Measurements from ENCODE around the gene GMDS.
"Not testable (repeated sequence)": the region's sequence is repeated elsewhere in the genome, so short reads cannot be mapped to it uniquely, and the experiment has no call there.

Gene GMDS

GRCh38 chr6:1850840-1851157 lies 394.6 kb downstream of the GMDS start:
- DNase-seq (ENCODE audit: low read depth, low spot score) = no peak
- Histone ChIP-seq H3K4me1 (ENCODE audit: control insufficient read depth, insufficient read depth, low read length) (no peaks in the 10 kb centered on the region), H3K27me3 (ENCODE audit: control insufficient read depth, insufficient read depth, low read length) (no peaks in the 10 kb centered on the region), H3K9me3 (ENCODE audit: control insufficient read depth, insufficient read depth, low read length) (no peaks in the 10 kb centered on the region), H3K27ac (ENCODE audit: low read length) (no peak overlapping the region), H3K36me3 (ENCODE audit: control insufficient read depth, insufficient read depth, low read length) (no peaks in the 10 kb centered on the region; the same call in 1 of the 2 replicates), H3K4me3 (ENCODE audit: low read length) (no peak overlapping the region)
- WGBS (ENCODE audit: insufficient coverage, insufficient read length) = no CpG with 5 or more reads among the region's 7 CpGs

DNA sequence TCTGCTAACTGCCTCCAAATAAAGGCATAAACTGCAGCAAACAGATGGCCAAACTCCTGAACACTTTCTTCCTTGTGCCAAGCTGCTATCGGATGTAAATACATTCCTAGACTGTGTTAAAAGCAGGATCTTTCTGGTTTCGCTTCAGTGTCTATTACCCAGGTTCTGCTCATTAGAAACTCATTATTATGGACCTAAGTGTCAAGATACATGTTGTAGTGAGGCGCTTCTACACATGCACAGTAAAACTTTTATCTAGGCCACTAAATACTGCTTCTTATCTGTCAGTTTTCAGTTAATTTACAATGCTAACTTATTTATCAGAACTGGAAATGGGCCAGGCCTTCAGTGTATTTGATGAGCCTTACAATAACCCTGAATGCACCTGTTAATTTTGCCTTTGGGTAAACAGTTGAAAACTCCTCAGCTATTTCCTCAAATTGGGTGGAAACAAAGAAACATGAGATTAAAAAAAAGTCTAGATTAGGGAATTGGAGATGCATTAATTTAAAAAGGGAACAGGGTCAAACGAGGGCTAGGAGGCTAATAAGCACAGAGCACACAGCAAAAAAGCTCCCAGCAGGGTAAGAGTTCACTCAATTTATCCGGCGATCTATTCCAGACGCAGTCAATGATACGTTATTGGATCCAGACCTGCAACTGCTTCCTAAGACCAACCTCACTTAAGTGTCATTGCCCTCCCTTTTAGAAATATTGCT lies 395.1 kb downstream of the GMDS start:
- Histone ChIP-seq H3K36me3 (ENCODE audit: control insufficient read depth, insufficient read depth, low read length) (no peaks in the 10 kb centered on the region; the same call in 1 of the 2 replicates), H3K27me3 (ENCODE audit: control insufficient read depth, insufficient read depth, low read length) (no peaks in the 10 kb centered on the region), H3K4me1 (ENCODE audit: control insufficient read depth, insufficient read depth, low read length) (no peaks in the 10 kb centered on the region), H3K27ac (ENCODE audit: low read length) (no peak overlapping the region), H3K4me3 (ENCODE audit: low read length) (no peak overlapping the region), H3K9me3 (ENCODE audit: control insufficient read depth, insufficient read depth, low read length) (no peaks in the 10 kb centered on the region)
- DNase-seq (ENCODE audit: low read depth, low spot score) = no peak
- WGBS (ENCODE audit: insufficient coverage, insufficient read length) = no CpG with 5 or more reads among the region's 8 CpGs

DNA sequence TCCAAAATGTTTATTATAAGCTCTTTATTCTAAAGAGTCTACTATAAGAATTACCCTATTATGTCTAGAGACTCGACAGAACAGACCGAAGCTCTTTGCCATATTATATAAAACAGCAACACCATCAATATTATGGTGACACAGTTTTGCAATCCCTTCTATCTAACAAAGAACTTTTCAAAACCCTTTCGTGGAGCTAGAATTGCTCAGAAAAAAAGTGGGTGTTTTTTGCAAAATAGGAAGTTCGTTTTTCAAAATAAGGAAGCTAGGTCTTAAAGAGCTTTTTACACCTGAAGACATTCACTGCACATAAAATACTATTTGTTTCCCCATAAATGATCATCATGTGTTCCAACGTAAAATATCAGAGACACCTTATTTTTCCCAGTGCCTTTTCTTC lies 395.7 kb downstream of the GMDS start:
- Histone ChIP-seq H3K4me3 (ENCODE audit: low read length) (no peak overlapping the region), H3K27ac (ENCODE audit: low read length) (no peak overlapping the region), H3K4me1 (ENCODE audit: control insufficient read depth, insufficient read depth, low read length) (no peaks in the 10 kb centered on the region), H3K27me3 (ENCODE audit: control insufficient read depth, insufficient read depth, low read length) (no peaks in the 10 kb centered on the region), H3K36me3 (ENCODE audit: control insufficient read depth, insufficient read depth, low read length) (no peaks in the 10 kb centered on the region; the same call in 1 of the 2 replicates), H3K9me3 (ENCODE audit: control insufficient read depth, insufficient read depth, low read length) (no peaks in the 10 kb centered on the region)
- WGBS (ENCODE audit: insufficient coverage, insufficient read length) = no CpG with 5 or more reads among the region's 5 CpGs
- no peak for DNase-seq (ENCODE audit: low read depth, low spot score)

- no peak for DNase-seq (ENCODE audit: low read depth, low spot score)
- Histone ChIP-seq H3K9me3 (ENCODE audit: control insufficient read depth, insufficient read depth, low read length) (no peaks in the 10 kb centered on the region), H3K27me3 (ENCODE audit: control insufficient read depth, insufficient read depth, low read length) (no peaks in the 10 kb centered on the region), H3K4me1 (ENCODE audit: control insufficient read depth, insufficient read depth, low read length) (no peaks in the 10 kb centered on the region), H3K4me3 (ENCODE audit: low read length) (no peak overlapping the region), H3K27ac (ENCODE audit: low read length) (no peak overlapping the region), H3K36me3 (ENCODE audit: control insufficient read depth, insufficient read depth, low read length) (no peaks in the 10 kb centered on the region; the same call in 1 of the 2 replicates)
- WGBS (ENCODE audit: insufficient coverage, insufficient read length) = no CpG with 5 or more reads among the region's 1 CpG
These were observed 396.7 kb downstream of the GMDS start for GRCh38 chr6:1848752-1849151.

DNA sequence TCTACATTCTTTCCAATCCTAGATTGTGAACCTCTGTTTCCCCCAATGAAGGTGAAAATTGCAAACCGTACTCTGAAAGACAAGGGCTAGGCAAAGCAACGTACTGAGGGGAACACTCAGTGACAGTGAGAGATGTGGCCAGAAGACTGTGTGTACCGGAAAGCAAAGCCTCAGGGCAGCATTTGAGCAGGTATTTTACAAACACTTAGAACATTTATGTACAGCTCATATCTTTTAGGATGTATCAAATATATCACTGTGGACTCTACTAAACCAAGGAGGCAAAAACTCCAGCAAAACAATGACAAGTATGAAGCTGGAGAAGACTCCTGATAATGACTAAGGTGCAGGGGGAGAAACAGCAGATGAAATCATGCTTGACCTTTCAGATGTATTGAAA lies 398.8 kb downstream of the GMDS start:
- Histone ChIP-seq H3K27me3 (ENCODE audit: control insufficient read depth, insufficient read depth, low read length) (no peaks in the 10 kb centered on the region), H3K4me3 (ENCODE audit: low read length) (no peak overlapping the region), H3K36me3 (ENCODE audit: control insufficient read depth, insufficient read depth, low read length) (no peaks in the 10 kb centered on the region; the same call in 1 of the 2 replicates), H3K4me1 (ENCODE audit: control insufficient read depth, insufficient read depth, low read length) (no peaks in the 10 kb centered on the region), H3K27ac (ENCODE audit: low read length) (no peak overlapping the region), H3K9me3 (ENCODE audit: control insufficient read depth, insufficient read depth, low read length) (no peaks in the 10 kb centered on the region)
- DNase-seq (ENCODE audit: low read depth, low spot score) = no peak
- WGBS (ENCODE audit: insufficient coverage, insufficient read length) = no CpG with 5 or more reads among the region's 3 CpGs

DNA sequence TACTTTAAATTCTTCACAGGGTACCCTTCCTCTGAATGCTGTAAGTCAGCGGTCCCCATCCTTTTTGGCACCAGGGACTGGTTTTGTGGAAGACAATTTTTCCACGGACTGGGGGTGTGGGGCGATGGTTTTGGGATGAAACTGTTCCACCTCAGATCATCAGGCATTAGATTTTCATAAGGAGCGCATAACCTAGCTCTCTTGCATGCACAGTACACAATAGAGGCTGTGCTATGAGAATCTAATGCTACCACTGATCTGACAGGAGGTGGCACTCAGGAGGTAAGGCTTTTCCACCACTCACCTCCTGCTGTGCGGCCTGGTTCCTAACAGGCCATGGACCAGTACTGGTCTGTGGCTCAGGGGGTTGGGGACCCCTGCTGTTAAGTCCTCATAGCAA lies 399.9 kb downstream of the GMDS start:
- H3K36me3 ChIP-seq (ENCODE audit: control insufficient read depth, insufficient read depth, low read length); H3K27ac ChIP-seq (ENCODE audit: low read length); H3K4me3 ChIP-seq (ENCODE audit: low read length); H3K9me3 ChIP-seq (ENCODE audit: control insufficient read depth, insufficient read depth, low read length); DNase-seq (ENCODE audit: low read depth, low spot score); H3K27me3 ChIP-seq (ENCODE audit: control insufficient read depth, insufficient read depth, low read length); H3K4me1 ChIP-seq (ENCODE audit: control insufficient read depth, insufficient read depth, low read length): not testable (repeated sequence)
- WGBS (ENCODE audit: insufficient coverage, insufficient read length) = no CpG with 5 or more reads among the region's 5 CpGs

DNA sequence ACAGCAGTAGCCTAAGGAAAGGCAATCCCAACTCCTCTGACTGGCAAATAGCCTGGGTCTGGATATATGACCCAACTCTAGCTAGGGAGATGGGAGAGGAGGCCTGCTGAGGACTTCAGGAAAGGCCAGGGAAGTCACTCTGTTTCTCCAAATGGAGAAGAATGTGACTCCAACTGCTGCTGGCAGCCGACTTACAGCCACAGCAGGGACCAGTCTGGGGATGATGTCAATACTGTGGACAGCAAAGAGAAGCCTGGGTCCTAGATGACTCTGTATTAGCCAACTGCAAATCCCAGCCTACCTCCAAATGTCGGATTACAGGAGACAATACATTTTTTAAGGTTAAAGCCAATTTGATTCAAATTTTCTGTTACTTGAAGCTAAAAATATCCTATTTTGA lies 403.1 kb downstream of the GMDS start:
- no peak overlapping the region for H3K4me3 ChIP-seq (ENCODE audit: low read length)
- H3K9me3 ChIP-seq (ENCODE audit: control insufficient read depth, insufficient read depth, low read length) = no peaks in the 10 kb centered on the region
- H3K4me1 ChIP-seq (ENCODE audit: control insufficient read depth, insufficient read depth, low read length) = peaks cover 3% of the 10 kb centered on the region; the same call in 1 of the 2 replicates
- no peak for DNase-seq (ENCODE audit: low read depth, low spot score)
- no peaks in the 10 kb centered on the region for H3K27me3 ChIP-seq (ENCODE audit: control insufficient read depth, insufficient read depth, low read length)
- H3K27ac ChIP-seq (ENCODE audit: low read length) = no peak overlapping the region
- H3K36me3 ChIP-seq (ENCODE audit: control insufficient read depth, insufficient read depth, low read length) = no peaks in the 10 kb centered on the region; the same call in 1 of the 2 replicates
- WGBS (ENCODE audit: insufficient coverage, insufficient read length) = no CpG with 5 or more reads among the region's 2 CpGs

DNA sequence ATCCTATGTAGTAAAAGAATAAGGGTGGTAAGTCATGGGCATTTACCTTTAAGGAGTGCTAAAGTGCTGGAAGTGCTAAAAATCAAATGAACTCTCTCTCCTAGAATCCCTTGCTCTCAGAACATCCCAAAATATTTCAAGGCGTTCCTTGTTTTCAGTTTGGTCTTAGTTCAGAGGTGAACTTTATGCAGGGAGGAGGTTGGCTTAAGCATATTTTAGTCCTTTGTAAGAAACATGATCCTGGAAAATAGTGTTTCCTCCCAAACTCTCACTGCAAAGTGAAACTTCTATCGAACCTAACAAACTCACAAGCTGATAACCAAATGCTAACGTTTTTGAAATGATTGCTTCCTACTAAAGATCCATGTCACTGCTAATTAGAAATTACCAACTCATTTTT lies 404.3 kb downstream of the GMDS start:
- WGBS (ENCODE audit: insufficient coverage, insufficient read length) = no CpG with 5 or more reads among the region's 3 CpGs
- Histone ChIP-seq H3K9me3 (ENCODE audit: control insufficient read depth, insufficient read depth, low read length) (no peaks in the 10 kb centered on the region), H3K36me3 (ENCODE audit: control insufficient read depth, insufficient read depth, low read length) (no peaks in the 10 kb centered on the region)

GRCh38 chr6:1840491-1841121 lies 404.8 kb downstream of the GMDS start:
- Histone ChIP-seq H3K4me3 (ENCODE audit: low read length) (no peak overlapping the region), H3K36me3 (ENCODE audit: control insufficient read depth, insufficient read depth, low read length) (no peaks in the 10 kb centered on the region), H3K27me3 (ENCODE audit: control insufficient read depth, insufficient read depth, low read length) (no peaks in the 10 kb centered on the region), H3K9me3 (ENCODE audit: control insufficient read depth, insufficient read depth, low read length) (no peaks in the 10 kb centered on the region), H3K4me1 (ENCODE audit: control insufficient read depth, insufficient read depth, low read length) (peaks cover 3% of the 10 kb centered on the region; the same call in 1 of the 2 replicates), H3K27ac (ENCODE audit: low read length) (no peak overlapping the region)
- no peak for DNase-seq (ENCODE audit: low read depth, low spot score)
- no CpG with 5 or more reads among the region's 13 CpGs for WGBS (ENCODE audit: insufficient coverage, insufficient read length)

More for the DNA sequence above, 404.3 kb downstream of the GMDS start:
- peaks cover 3% of the 10 kb centered on the region; the same call in 1 of the 2 replicates for H3K4me1 ChIP-seq (ENCODE audit: control insufficient read depth, insufficient read depth, low read length)
- DNase-seq (ENCODE audit: low read depth, low spot score) = no peak
- H3K27ac ChIP-seq (ENCODE audit: low read length) = no peak overlapping the region
- no peaks in the 10 kb centered on the region for H3K27me3 ChIP-seq (ENCODE audit: control insufficient read depth, insufficient read depth, low read length)
- H3K4me3 ChIP-seq (ENCODE audit: low read length) = no peak overlapping the region

- no peaks in the 10 kb centered on the region for H3K36me3 ChIP-seq (ENCODE audit: control insufficient read depth, insufficient read depth, low read length)
- no peaks in the 10 kb centered on the region for H3K9me3 ChIP-seq (ENCODE audit: control insufficient read depth, insufficient read depth, low read length)
- no peaks in the 10 kb centered on the region for H3K27me3 ChIP-seq (ENCODE audit: control insufficient read depth, insufficient read depth, low read length)
- H3K4me1 ChIP-seq (ENCODE audit: control insufficient read depth, insufficient read depth, low read length) = peaks cover 5% of the 10 kb centered on the region; the same call in 1 of the 2 replicates
- H3K27ac ChIP-seq (ENCODE audit: low read length) = no peak overlapping the region
- DNase-seq (ENCODE audit: low read depth, low spot score) = no peak
- H3K4me3 ChIP-seq (ENCODE audit: low read length) = no peak overlapping the region
These were observed 406.0 kb downstream of the GMDS start for GRCh38 chr6:1839361-1839760.
